ENCODE data around the gene COL1A2.

COL1A2 gene

DNA sequence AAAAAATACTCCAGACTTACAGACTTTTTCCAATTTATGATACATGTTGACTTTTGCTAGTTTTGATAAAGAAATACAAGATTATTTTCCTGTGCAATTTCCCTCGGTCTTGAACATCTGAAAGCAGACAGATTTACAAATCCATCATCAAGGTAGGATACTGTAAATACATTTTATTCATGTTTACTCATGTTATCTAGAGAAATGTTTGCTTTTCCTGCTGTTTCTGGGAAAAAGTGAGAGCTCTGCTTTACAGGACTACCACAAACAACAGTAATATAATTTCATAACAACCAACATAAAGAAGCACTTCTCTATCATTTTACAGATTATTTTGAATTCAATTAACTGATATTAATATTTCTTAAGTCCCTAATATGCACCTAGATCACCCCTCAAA is 83.2 kb downstream of the COL1A2 start:
- no peak for DNase-seq (ENCODE audit: low read depth in 2 of 3, low spot score in 1 of 3)

DNA sequence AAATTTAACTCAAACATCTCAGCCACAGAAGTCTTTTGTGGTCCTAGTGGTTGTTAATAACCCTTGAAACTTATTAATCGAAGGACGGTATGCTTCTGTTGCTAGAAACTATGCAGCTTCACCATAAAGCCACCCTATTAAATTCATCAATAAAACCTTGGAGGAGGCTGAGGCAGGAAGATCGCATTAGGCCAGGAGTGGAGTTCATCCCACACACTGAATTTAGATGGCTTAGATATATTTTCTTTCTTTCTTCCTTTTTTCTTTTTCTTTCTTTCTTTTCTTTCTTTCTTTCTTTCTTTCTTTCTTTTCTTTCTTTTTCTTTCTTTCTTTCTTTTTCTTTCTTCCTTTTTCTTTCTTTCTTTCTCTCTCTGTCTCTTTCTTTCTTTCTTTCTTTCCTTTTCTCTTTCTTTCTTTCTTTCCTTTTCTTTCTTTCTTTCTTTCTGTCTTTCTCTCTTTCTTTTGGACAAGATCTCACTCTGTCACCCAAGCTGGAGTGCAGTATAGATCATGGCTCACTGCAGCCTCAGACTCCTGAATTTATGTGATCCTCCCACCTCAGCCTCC is 84.0 kb downstream of the COL1A2 start:
- no peak for DNase-seq (ENCODE audit: low read depth in 2 of 3, low spot score in 1 of 3)

Measured in stimulated activated CD4-positive, alpha-beta T cell treated with anti-CD3 and anti-CD28 coated beads, Interleukin-12 subunit alpha, Interleukin-12 subunit beta, amount 100 ng/mL, for 48 hours (primary cell).